ENCODE measurements around the gene SECISBP2L. TPM values are rescaled to one million over a fixed set of nuclear protein-coding genes. Genes with fewer than 3 reads are reported as not detected.

Gene SECISBP2L
- total RNA-seq, 2 donors from 2014 or later, result 23.9 to 32.0 TPM

- no peak overlapping the region for H3K4me3 ChIP-seq
- intact Hi-C loops (cut with DNase I), result no loop called here
- WGBS, 2 donors, result 71% methylated on average over 3 of the region's 3 CpGs
- ATAC-seq (no peak), DNase-seq (no peak)
- H3K27me3 ChIP-seq, result no peaks in the 10 kb centered on the region
- H3K4me1 ChIP-seq, result no peaks in the 10 kb centered on the region
- H3K36me3 ChIP-seq (replicated peaks in 1 of 2; ENCODE audit: insufficient read depth in 1 of 2, low read depth in 2 of 2), result peaks cover 0 to 7% of the 10 kb centered on the region in 2 donors
- no peaks in the 10 kb centered on the region for H3K9me3 ChIP-seq
- H3K27ac ChIP-seq, result no peak overlapping the region
- TF ChIP-seq, protein P1, sequence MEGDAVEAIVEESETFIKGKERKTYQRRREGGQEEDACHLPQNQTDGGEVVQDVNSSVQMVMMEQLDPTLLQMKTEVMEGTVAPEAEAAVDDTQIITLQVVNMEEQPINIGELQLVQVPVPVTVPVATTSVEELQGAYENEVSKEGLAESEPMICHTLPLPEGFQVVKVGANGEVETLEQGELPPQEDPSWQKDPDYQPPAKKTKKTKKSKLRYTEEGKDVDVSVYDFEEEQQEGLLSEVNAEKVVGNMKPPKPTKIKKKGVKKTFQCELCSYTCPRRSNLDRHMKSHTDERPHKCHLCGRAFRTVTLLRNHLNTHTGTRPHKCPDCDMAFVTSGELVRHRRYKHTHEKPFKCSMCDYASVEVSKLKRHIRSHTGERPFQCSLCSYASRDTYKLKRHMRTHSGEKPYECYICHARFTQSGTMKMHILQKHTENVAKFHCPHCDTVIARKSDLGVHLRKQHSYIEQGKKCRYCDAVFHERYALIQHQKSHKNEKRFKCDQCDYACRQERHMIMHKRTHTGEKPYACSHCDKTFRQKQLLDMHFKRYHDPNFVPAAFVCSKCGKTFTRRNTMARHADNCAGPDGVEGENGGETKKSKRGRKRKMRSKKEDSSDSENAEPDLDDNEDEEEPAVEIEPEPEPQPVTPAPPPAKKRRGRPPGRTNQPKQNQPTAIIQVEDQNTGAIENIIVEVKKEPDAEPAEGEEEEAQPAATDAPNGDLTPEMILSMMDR (IDR thresholded peaks at IDR 0.05), result no peak
- TF ChIP-seq POLR2A (IDR thresholded peaks at IDR 0.05), result no peak
Measured at GRCh38 chr15:49023354-49023753, 22.9 kb downstream of the SECISBP2L start.

GRCh38 chr15:49015896-49016295, 30.4 kb downstream of the SECISBP2L start:
- intact Hi-C loops (cut with DNase I), result no loop called here
- Histone ChIP-seq H3K36me3 (replicated peaks in 1 of 2; ENCODE audit: insufficient read depth in 1 of 2, low read depth in 2 of 2) (peaks cover 0 to 27% of the 10 kb centered on the region in 2 donors), H3K4me3 (no peak overlapping the region), H3K27ac (no peak overlapping the region), H3K4me1 (no peaks in the 10 kb centered on the region), H3K27me3 (no peaks in the 10 kb centered on the region), H3K9me3 (no peaks in the 10 kb centered on the region)
- WGBS, 2 donors, result 86 to 90% methylated on average over 2 of the region's 2 CpGs
- ATAC-seq (no peak), DNase-seq (no peak)
- TF ChIP-seq, protein P1 (IDR thresholded peaks at IDR 0.05), result no peak
- no peak for TF ChIP-seq POLR2A (IDR thresholded peaks at IDR 0.05)

DNA sequence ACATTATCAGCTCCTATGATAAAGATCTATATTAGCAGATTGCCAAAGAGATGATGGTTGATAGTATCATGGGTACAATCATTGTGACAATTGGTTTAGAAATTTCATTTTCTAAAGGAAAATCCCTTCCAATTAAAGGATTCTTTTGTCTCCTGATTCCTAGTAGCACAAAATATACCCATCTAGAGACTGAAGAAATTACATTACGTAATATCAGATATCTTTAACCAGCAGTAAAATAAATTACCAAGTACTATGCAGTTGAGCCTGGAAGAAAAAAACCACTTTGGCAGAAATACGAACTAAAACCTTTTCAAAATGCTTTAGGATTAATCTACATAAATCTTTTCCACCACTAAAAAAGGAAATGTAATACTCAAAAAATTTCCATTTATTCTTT, 46.9 kb downstream of the SECISBP2L start:
- DNase-seq, result no peak
- no peak for ATAC-seq
- WGBS, 2 donors, result 88 to 89% methylated on average over 2 of the region's 2 CpGs
- H3K9me3 ChIP-seq, result no peaks in the 10 kb centered on the region
- H3K4me1 ChIP-seq, result no peaks in the 10 kb centered on the region
- no peak overlapping the region for H3K4me3 ChIP-seq
- TF ChIP-seq POLR2A (IDR thresholded peaks at IDR 0.05), result no peak
- TF ChIP-seq, protein P1 (IDR thresholded peaks at IDR 0.05), result no peak
- H3K36me3 ChIP-seq (replicated peaks in 1 of 2; ENCODE audit: insufficient read depth in 1 of 2, low read depth in 2 of 2), result peaks cover 0 to 12% of the 10 kb centered on the region in 2 donors
- no peaks in the 10 kb centered on the region for H3K27me3 ChIP-seq
- intact Hi-C loops (cut with DNase I), result loop anchor here (10.0 kb wide), 1 partner anchor 55 kb away; no protein-coding TSS in a partner anchor
- no peak overlapping the region for H3K27ac ChIP-seq

DNA sequence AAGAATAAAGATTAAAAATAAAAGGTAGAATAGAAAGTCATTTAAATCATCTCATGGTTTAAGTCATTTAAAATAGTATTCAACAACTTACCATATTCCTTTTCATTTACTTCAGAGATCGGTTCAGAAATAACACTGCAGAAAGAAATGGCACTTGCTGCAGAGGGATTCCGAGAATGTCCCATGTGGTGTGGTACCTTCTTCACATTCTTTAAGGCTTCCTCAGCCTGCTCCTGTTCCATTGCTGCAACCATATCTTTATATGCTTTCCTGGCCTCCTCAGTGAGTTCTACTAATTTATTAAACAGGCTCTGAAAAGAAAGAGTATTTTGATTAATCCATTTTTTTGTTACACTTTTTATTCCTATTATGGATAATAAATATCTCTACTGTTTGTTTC, 50.0 kb downstream of the SECISBP2L start:
- no peak overlapping the region for H3K4me3 ChIP-seq
- ATAC-seq, result no peak
- H3K9me3 ChIP-seq, result no peaks in the 10 kb centered on the region
- peaks cover 0 to 22% of the 10 kb centered on the region in 2 donors for H3K36me3 ChIP-seq (replicated peaks in 1 of 2; ENCODE audit: insufficient read depth in 1 of 2, low read depth in 2 of 2)
- H3K27ac ChIP-seq, result no peak overlapping the region
- whole genome bisulfite sequencing, 2 donors, result 86 to 94% methylated on average over 2 of the region's 2 CpGs
- H3K27me3 ChIP-seq, result no peaks in the 10 kb centered on the region
- intact Hi-C loops (cut with DNase I), result loop anchor here (10.0 kb wide), 1 partner anchor 59 kb away; no protein-coding TSS in a partner anchor
- no peak for DNase-seq
- no peak for TF ChIP-seq POLR2A (IDR thresholded peaks at IDR 0.05)
- TF ChIP-seq, protein P1 (IDR thresholded peaks at IDR 0.05), result no peak
- H3K4me1 ChIP-seq, result no peaks in the 10 kb centered on the region

- TF ChIP-seq, protein P1 (IDR thresholded peaks at IDR 0.05), result no peak
- TF ChIP-seq POLR2A (IDR thresholded peaks at IDR 0.05), result no peak
- Histone ChIP-seq H3K27me3 (no peaks in the 10 kb centered on the region), H3K36me3 (replicated peaks in 1 of 2; ENCODE audit: insufficient read depth in 1 of 2, low read depth in 2 of 2) (peaks cover 0 to 14% of the 10 kb centered on the region in 2 donors), H3K4me3 (no peak overlapping the region), H3K4me1 (no peaks in the 10 kb centered on the region), H3K9me3 (no peaks in the 10 kb centered on the region), H3K27ac (no peak overlapping the region)
- ATAC-seq (no peak), DNase-seq (no peak)
- intact Hi-C loops (cut with DNase I), result loop anchor here (10.0 kb wide), 1 partner anchor 61 kb away; no protein-coding TSS in a partner anchor
Measured at GRCh38 chr15:48993380-48993779, 52.9 kb downstream of the SECISBP2L start.
